Measurements from ENCODE around the gene CPPED1.

Gene CPPED1

GRCh38 chr16:12609937-12610699, 193.6 kb downstream of the CPPED1 start:
- Histone ChIP-seq H3K4me3 (ENCODE audit: low read depth, low read length) (no peak overlapping the region), H3K27ac (no peak overlapping the region), H3K36me3 (replicated peaks) (no peaks in the 10 kb centered on the region), H3K27me3 (replicated peaks) (no peaks in the 10 kb centered on the region)
- in situ Hi-C loops (cut with HindIII; ENCODE audit: low pct_ligation_motif_present, low sequenced_read_pairs) = no loop called here
- no peak for TF ChIP-seq CTCF (IDR thresholded peaks at IDR 0.05; ENCODE audit: low read depth, low read length, missing control alignments)
- DNase-seq = peak; percentile 7
